GM04504 (cell line): ENCODE data around the gene C6orf47.

Experiments
- DNase-seq: peaks from one replicate; pipeline ENCODE4 v3.0.0-alpha.2; 2012; ENCODE audit warnings: low read depth

C6orf47 gene

GRCh38 chr6:31636698-31637596 is 23.6 kb downstream of the C6orf47 start:
- DNase-seq, result no peak

- no peak for DNase-seq
These were observed 25.5 kb downstream of the C6orf47 start for GRCh38 chr6:31634969-31635575.

- DNase-seq, result no peak
These were observed 26.4 kb downstream of the C6orf47 start for GRCh38 chr6:31634131-31634530.

GRCh38 chr6:31633447-31633846 is 27.1 kb downstream of the C6orf47 start:
- no peak for DNase-seq

GRCh38 chr6:31632279-31632946 is 28.2 kb downstream of the C6orf47 start:
- no peak for DNase-seq

GRCh38 chr6:31631681-31632278 is 28.8 kb downstream of the C6orf47 start:
- no peak for DNase-seq

GRCh38 chr6:31631209-31631608 is 29.4 kb downstream of the C6orf47 start:
- no peak for DNase-seq

- no peak for DNase-seq
These were observed 30.2 kb downstream of the C6orf47 start for GRCh38 chr6:31630177-31630934.

GRCh38 chr6:31629014-31629413 is 31.6 kb downstream of the C6orf47 start:
- DNase-seq, result no peak

GRCh38 chr6:31627690-31628287 is 32.8 kb downstream of the C6orf47 start:
- DNase-seq, result no peak

- no peak for DNase-seq
These were observed 33.6 kb downstream of the C6orf47 start for GRCh38 chr6:31626952-31627351.

- DNase-seq, result no peak
These were observed 36.5 kb downstream of the C6orf47 start for GRCh38 chr6:31624070-31624469.

- no peak for DNase-seq
These were observed 37.9 kb downstream of the C6orf47 start for GRCh38 chr6:31622684-31623091.

- no peak for DNase-seq
These were observed 38.6 kb downstream of the C6orf47 start for GRCh38 chr6:31621991-31622390.

GRCh38 chr6:31621320-31621939 is 39.1 kb downstream of the C6orf47 start:
- DNase-seq, result no peak

- no peak for DNase-seq
These were observed 39.8 kb downstream of the C6orf47 start, which contains the start of gene PRRC2A for GRCh38 chr6:31620586-31621319. Gene PRRC2A (plus strand): TSS chr6:31620715. CDS start chr6:31622790, 2,075 bp downstream.

GRCh38 chr6:31619805-31620585 is 40.6 kb downstream of the C6orf47 start:
- peak; percentile 98 for DNase-seq

- DNase-seq, result no peak
These were observed 43.6 kb downstream of the C6orf47 start for GRCh38 chr6:31617010-31617409.

- DNase-seq, result no peak
These were observed 44.8 kb downstream of the C6orf47 start for GRCh38 chr6:31615748-31616147.
